Inflammatory macrophage treated with lipopolysaccharide for 1 hour (primary cell): Measurements from ENCODE around the gene ARHGEF19.
A peak's percentile ranks its signal among the peaks of the same experiment; 100 is the strongest.
"Not testable (repeated sequence)": the region's sequence is repeated elsewhere in the genome, so short reads cannot be mapped to it uniquely, and the experiment has no call there.

Experiments used
- DNase-seq, 2 donors: peaks; one replicate each; pipeline ENCODE4 v3.0.0-alpha.2; 2020 to 2022

The ARHGEF19 gene

DNA sequence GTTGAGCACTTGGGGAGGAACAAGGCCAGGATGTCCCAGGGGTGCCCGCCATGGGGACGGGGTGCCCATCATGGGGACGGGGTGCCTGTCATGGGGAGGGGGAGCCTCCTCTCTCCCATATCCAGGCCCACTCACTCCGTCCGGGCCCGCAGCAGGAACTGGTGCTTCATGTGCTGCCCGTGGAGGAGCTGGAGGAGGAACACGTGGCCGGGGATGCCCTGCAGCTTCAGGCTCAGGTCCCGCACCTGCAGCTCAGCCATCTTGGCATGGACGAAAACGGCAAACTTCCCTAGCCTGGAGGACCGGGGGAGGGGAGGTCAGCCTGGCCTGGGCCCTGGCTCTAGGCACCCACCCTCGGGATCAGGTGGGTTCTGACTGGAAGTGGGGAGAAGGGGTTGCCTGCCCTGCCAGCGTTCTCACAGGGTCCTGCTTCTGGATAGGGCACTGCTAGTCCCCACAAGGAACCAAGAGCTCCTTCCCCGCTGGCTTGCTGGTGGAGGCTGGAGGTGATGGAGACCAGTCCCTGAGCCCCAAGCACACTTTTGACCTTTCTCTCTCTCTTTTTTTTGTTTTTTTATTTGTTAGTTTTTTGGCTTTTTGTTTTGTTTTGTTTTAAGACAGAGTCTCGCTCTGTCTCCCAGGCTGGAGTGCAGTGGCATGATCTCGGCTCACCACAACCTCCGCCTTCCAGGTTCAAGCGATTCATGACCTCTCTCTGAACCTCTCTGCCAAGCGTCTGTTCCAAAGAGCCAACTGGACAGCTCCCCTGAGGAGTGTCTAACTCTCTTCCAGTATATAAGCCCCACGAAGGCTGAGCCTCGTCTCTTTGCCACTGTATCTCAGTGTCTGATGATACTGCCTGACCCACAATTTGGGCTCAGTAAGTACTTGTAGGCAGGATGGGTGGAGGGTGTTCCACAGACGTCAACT, 9.9 kb downstream of the ARHGEF19 start:
- DNase-seq = no peak

DNA sequence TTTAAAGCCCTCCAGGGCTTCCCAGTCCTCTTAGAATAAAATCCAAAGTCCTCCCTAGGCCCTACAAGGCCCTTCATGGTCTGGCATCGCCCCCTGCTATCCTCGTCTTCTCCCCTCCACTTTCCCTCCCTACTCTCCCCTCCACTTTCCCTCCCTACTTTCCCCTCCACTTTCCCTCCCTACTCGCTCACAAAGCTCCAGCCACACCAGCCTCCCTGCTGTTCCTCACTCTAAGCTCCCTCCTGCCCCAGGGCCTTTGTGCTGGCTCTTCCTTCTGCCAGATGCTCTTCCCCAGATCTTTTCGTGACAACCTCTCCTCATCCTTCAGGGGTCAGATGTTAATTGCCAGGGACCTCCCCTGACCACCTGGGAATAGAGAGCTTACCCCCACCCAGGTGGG, 12.8 kb downstream of the ARHGEF19 start:
- no peak for DNase-seq

DNA sequence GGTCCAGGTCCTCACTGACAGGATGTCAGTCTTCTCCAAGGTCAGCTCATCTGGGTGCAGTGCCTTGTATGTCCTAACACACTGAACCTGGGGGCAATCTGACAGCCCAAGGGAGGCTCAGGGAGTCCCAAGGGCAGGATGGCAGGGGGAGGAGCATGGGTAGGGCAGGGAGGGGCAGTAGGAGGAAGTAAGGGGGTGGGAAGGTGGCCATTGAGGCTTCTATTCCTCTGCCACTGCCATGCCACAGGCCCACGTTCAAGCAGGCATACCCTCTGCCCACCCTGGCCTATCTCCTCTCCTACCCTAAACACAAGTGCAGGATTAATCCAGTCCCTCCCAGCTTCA, 13.3 kb downstream of the ARHGEF19 start:
- no peak for DNase-seq

DNA sequence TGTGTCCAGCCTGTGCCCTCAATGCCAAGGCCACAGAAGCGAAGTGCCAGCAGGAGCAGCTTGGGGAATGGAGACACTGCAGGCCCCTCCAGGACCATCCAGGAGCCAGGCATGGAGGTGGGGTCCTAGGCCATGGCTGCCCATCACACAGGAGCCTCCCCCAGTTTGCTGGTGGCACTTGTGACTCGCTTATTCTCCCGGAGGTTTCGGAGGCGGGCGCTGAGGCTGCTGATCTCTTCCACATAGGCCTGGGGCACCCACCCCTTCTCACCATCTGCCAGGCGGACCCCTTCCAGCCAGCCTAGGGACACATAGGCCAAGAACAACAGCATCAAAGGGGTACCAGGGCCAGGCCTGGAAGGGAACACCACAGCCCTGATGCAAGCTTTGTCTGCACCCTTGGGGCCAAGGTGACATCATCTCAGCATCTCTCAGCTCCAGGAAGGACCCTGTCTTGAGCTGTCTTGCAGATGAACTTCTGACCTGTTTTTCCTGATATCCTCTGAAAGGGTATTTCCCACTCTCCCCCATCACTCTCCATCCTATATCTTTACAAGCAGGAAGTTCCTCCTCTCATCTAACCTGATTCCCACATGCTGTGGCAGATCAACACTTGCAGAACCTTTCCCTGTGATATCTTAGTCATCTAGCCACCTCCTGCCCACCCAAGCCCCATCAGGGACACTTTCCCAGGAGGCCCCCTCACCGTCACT, 13.9 kb downstream of the ARHGEF19 start:
- no peak for DNase-seq

DNA sequence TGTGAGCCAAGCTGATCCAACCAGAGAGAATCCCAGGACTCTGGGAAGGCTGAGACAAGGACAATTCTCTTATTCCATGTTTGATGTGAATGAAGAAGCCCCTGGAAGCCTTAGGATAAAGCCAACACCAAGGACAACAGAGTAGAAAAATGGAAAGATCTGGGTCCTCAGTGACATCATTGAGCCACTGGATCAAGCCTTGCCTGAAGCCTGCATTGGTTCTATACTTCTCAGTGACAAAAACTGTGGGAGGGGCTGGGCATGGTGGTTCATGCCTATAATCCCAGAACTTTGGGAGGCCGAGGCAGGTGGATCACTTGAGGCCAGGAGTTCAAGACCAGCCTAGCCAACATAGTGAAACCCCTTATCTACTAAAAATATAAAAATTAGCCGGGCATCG, 15.6 kb downstream of the ARHGEF19 start:
- DNase-seq = no peak

DNA sequence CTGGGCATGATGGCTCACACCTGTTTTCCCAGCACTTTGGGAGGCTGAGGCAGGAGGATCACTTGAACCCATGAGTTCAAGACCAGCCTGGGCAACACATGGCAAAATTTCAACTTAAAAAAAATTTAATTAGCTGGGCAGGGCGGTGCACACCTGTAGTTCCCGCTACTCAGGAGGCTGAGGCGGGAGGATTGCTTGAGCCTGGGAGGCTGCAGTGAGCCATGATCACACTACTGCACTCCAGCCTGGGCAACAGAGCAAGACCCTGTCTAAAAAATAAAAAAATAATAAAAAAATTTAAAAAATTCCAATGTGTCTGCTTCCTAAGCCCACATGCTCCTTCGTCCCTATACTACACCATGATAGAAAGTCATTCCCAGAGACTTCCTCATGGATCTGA, 16.3 kb downstream of the ARHGEF19 start:
- not testable (repeated sequence) for DNase-seq

DNA sequence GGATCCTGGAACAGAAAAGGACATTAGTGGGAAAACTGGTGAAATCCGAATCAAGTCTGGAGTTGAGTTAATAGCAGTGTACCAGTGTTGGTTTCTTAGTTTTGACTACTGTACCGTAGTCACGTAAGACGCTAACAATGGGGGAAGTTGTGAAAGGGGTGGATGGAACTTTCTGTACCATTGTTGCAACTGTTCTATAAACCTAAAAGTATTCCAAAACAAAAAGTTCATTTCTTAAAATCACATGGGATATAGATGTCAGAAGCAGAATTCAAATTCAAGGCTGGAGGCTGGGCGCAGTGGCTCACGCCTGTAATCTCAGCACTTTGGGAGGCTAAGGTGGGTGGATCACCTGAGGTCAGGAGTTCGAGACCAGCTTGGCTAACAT, 16.9 kb downstream of the ARHGEF19 start:
- no peak for DNase-seq

DNA sequence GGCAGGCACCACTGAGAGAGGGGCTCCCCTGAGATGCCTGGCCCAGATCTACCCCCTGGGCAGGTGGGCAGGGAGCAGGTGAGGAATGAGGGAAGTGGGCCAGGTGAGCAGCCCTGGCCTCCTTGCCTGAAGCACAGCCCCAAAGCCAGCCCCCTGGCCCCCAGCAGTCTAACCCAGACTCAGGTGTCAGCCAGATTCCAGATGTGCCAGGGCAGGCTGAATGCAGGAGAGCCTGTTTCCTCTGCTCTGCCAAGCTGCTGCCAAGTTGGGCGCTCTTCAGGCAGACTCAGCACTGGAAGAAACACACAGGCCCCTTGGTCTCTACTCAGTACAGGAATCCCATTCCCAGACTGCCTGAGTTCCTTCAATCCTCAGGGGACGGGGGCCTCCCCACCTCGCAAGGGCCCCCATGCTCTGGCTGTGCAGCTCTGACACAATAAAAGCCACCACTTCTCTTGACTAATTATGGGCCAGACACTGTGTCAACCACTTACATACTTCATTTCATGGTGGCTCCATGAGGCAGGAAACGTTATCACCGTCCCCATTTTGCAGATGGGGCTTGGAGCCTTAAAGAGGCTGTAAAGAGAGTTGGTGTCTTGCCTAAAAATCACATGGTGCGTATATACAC, 20.4 kb downstream of the ARHGEF19 start:
- no peak for DNase-seq

DNA sequence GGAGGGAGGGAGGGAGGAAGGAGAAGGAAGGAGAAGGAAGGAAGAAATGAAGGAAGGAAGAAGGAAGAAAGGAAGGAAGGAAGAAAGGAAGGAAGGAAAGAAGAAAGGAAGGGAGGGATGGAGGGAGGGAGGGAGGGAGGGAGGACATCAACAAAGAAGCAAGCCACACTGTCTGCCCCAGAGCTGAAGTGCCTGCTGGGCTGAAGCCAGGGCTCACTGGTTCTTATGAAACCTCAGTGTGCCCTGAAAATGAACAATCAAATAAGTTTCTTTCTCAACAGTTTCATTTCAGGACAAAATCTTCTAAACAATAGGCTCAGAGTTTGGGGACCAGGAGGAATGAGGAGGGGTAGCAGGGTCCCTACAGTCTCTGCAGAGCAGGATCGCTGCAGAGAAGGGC, 21.1 kb downstream of the ARHGEF19 start:
- DNase-seq = no peak

DNA sequence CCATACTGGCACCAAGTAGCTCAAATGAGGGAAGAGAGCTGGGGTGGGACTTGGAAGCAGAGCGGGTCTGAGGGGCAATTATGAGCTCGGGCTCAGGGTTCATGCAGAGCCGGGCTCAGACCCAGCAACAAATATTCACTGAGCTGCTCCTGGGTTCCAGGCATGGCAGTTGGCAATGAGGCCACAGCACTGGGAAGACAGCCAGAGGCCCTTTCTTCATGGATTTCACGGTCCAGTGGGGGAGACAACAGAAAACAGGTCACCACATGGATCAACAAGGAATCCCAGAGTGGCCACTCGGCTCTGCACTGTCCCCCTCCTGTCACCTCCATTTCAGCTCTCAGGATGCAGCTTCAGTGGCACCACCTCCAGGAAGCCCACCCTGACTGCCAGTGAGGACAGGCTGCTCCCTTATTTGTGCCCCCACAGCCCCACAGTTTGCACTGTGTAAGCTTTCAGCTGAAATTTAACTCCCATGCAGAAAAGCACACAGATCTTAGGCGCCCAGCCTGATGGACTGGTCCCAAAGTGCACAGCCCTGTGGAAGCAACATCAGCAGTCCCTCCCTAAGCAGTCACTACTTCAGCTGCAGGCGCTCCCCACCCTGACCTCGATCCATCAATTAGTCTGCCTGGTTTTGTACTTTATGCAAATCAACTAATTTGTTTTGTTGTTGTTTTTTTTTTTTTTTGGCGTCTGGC, 22.4 kb downstream of the ARHGEF19 start:
- no peak for DNase-seq

DNA sequence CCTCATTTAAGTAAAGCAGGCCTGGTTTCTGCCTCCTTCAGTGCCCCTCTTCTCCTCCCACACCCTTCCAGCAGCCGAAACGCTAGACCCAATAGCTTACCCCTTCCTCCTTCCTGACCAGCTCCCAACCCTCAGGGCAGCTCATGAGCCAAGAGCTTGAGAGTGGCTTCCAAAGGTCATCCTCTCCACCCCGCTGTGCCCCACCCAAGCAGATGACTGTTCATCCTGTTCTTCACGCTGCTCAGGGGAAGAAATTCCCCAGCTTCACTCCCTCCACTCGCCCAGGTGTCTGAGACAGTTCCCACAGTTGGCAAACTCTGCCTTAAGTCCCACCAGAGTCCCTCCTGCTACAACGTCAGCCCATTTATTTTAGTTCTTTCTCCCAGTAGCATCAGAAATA, 23.4 kb downstream of the ARHGEF19 start:
- DNase-seq = no peak

DNA sequence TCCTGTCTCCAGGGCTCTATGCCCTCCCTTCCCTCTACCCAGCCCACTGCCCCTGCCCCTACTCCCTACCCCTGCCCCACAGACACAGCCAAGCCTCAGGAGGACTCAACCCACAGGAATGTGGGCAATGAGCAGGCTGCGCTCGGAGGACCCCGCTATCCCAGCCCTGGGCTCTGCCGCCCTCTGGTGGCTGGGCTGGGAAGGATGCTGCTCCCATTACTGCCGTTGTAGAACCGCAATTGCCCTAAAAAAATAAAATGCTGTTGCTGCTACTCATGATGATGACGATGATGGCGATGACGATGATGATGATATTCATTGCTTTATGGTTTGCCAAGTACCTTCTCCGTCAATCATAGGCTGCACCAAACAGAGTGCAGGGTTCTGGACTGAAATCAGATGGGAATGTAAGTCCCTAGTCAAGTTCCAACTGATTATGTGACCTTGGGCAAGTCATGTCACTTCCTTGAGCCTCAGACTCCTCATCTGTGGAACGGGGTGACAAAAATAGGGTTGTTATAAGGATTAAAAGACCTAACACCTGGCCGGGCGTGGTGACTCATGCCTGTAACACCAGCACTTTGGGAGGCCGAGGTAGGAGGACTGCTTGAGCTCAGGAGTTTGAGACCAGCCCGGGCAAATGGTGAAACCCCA, 24.6 kb downstream of the ARHGEF19 start:
- peak; percentile 32 to 78 for DNase-seq

DNA sequence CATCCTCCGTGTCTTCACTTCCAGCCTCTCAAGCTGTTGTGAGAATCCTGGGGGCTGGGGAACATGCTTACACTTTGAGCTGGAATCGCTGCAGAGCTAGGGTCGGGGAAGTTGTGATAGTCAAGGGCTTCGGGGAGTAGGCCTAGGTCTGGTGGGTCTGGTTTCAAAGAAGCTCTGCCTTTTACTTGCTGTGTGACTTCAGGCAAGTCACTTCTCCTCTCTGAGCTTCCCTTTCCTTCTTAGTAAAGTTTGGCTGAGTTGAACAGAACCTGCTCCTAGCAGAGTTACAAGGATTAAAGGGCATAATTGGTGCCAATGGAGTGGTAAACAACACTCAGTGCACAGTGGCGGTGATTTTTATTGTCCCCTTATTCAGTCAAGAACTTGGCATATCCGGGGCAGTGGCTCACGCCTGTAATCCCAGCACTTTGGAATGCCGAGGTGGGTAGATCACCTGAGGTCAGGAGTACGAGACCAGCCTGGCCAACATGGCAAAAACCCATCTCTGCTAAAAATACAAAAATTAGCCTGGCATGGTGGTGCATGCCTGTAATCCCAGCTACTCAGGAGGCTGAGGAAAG, 25.7 kb downstream of the ARHGEF19 start:
- DNase-seq = no peak

DNA sequence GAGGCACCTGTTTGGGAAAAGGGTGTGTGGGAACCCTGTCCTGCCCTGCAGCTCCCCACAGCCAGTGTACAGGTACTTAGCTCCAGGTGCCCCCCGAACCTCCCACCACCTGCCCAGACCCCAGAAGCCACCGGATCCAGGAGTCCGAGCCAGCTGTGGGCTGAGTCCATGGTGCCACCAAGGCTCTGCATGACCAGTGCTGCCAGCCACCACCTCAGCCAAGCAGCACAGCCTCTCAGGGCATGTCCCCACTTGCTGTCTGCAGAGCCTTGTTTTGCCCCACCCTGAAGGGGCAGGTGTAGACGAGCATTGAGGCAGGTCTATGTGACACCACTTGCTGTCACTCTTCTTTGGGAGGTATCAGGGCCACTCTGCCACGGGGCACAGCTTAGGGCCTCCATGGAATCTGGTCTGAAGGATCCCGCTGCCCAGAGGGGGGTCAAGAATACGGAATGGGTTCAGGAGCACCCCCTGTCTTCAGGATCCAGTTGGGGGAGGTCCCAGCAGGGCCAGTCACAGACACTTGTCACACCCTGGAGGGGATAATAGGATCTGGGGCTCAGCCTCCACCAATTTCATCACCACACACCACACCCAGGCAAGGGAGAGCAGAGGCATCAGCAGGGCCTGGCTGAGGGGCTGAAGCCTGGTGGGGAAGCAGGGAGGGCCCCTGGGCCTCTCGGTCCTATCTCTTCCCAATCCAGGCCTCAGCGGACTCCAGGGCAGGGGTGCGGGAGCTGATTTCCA, 27.7 kb downstream of the ARHGEF19 start:
- no peak for DNase-seq

DNA sequence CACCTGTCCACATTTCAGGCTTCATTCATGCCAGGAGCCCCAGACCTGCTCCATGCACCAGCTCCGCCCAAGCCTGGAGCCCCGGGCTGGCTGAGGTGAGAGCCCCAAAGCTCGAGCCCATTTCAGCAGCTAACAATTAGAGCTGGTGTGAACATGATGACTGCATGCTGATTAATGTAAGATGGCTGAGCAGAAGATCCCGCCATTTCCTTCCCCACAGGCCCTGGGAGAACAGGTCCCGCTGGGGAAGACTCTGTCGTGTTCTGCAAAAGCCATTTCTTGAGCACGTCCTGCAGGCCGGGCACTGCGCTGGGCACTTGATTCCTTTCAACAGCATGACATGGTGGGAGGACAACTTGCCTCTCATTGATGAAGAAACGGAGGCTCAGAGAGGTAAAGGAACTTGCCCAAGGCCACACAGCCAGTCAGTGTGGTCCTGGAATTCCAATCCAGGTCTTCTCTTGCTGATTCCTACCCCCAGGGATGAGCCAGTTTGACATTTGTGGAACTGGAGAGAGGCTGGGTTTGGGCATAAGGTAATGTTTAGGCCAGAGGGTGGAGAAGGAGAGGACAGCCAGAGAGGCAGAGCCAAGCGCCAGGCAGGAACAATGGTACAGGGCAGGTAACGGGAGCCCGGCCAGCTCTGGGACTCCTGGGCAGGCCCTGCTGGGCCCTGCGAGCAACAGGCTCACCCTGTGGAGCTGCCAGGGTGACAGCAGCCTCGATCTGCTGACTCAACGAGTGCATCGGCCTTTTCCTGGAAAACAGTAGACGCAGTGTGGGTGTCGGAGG, 28.5 kb downstream of the ARHGEF19 start:
- no peak for DNase-seq

DNA sequence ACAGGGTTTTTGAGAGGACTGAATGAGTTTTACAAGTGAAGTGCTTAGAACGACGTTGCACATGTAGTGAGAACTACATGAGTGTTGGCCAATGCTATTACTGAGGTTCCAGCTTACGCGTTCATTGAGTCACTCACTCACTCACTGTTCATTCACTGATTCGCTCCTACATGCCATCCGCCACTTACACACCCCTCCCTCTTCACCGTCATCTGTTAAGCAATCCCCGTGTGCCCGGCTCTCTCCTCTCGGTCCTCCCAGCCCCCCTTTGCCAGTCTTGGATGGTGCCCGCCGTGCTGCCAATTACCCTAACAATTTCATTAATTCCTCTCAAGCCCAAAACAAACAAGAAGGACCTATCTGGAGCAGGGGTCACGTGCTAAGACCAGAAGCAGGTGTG, 29.3 kb downstream of the ARHGEF19 start:
- DNase-seq = no peak

DNA sequence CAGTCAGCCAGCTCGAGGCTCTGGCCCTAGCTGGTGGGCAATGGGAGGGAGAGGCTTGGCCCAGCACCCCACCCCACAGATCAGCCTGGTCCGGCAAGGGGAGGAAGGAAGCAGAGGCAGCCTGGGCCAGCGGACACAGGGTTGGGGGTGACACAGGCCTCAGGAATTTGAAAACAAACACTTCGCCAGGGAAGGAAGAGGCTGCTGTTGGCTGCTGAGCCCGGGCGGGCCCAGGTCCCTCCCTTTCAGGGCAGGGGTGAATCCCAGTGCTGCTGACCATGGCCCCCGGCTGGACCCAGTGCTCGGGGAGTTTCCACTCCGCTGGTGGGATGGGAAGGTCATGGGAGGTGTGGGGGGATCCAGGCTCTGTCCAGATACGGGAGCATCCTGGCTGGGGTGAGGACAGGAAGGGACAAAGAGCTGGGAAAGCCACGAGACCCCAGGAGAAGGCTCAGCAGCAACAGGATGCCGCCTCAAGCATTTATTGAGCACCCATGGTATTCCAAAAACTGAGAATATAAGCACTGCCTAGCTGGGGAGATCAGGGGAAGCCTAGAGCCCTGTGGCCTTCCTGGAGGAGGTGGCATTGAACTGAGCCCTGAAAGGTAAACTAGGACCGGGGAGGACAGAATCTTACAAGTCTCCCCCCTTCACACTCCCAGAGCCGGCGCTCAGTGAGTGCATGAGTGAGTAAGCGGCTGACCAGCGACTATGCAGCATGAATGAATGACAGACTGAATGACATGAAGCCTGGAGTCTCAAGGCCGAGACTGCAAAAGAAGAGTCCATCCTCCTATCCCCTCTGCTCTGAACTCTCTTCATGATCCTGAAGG, 30.3 kb downstream of the ARHGEF19 start:
- DNase-seq = no peak

DNA sequence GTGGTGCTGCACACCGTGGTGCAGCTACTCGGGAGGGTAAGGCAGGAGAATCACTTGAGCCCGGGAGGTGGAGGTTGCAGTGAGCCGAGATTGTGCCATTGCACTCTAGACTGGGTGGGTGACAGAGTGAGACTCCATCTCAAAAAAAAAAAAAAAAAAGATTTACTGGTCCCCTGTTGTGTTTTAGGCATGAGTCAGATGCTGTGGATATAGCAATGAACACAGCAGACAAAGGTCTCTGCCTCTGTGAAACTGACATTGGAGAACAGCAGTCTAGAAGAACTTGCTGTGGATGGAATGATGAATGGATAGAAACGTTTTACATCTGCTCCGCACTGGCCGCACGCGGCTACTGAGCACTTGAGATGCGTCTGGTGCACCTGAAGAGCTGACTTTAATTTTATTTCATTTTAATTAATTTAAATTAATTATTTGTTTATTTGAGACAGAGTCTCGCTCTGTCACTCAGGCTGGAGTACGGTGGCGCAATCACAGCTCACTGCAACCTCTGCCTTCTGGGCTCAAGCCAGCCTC, 32.1 kb downstream of the ARHGEF19 start:
- no peak for DNase-seq
